ENCODE results near the gene HLA-DPA1. TPM values are rescaled to one million over a fixed set of nuclear protein-coding genes. Genes with fewer than 3 reads are reported as not detected.

Gene HLA-DPA1
- total RNA-seq, 1 donor from 2014 or later, result 82.3 TPM

- Histone ChIP-seq H3K4me1 (no peaks in the 10 kb centered on the region), H3K27me3 (no peaks in the 10 kb centered on the region), H3K4me3 (no peak overlapping the region), H3K36me3 (no peaks in the 10 kb centered on the region), H3K9me3 (no peaks in the 10 kb centered on the region), H3K27ac (no peak overlapping the region)
- intact Hi-C loops (cut with DNase I), result no loop called here
- TF ChIP-seq, protein P1, sequence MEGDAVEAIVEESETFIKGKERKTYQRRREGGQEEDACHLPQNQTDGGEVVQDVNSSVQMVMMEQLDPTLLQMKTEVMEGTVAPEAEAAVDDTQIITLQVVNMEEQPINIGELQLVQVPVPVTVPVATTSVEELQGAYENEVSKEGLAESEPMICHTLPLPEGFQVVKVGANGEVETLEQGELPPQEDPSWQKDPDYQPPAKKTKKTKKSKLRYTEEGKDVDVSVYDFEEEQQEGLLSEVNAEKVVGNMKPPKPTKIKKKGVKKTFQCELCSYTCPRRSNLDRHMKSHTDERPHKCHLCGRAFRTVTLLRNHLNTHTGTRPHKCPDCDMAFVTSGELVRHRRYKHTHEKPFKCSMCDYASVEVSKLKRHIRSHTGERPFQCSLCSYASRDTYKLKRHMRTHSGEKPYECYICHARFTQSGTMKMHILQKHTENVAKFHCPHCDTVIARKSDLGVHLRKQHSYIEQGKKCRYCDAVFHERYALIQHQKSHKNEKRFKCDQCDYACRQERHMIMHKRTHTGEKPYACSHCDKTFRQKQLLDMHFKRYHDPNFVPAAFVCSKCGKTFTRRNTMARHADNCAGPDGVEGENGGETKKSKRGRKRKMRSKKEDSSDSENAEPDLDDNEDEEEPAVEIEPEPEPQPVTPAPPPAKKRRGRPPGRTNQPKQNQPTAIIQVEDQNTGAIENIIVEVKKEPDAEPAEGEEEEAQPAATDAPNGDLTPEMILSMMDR (IDR thresholded peaks at IDR 0.05), result no peak
- TF ChIP-seq POLR2A (IDR thresholded peaks at IDR 0.05), result no peak
- no peak for TF ChIP-seq POLR2AphosphoS5 (IDR thresholded peaks at IDR 0.05; ENCODE audit: insufficient read depth in 1 of 2, low read depth in 1 of 2)
- no peak for DNase-seq (ENCODE audit: extremely low spot score in 2 of 2)
These were observed 23.2 kb downstream of the HLA-DPA1 start for GRCh38 chr6:33050014-33050810.

- H3K27ac ChIP-seq, result no peak overlapping the region
- TF ChIP-seq POLR2AphosphoS5 (IDR thresholded peaks at IDR 0.05; ENCODE audit: insufficient read depth in 1 of 2, low read depth in 1 of 2), result no peak
- no peak for TF ChIP-seq POLR2A (IDR thresholded peaks at IDR 0.05)
- TF ChIP-seq, protein P1 (IDR thresholded peaks at IDR 0.05), result no peak
- intact Hi-C loops (cut with DNase I), result no loop called here
- H3K36me3 ChIP-seq, result no peaks in the 10 kb centered on the region
- no peaks in the 10 kb centered on the region for H3K9me3 ChIP-seq
- H3K4me1 ChIP-seq, result no peaks in the 10 kb centered on the region
- H3K27me3 ChIP-seq, result no peaks in the 10 kb centered on the region
- DNase-seq (ENCODE audit: extremely low spot score in 2 of 2), result no peak
- H3K4me3 ChIP-seq, result no peak overlapping the region
These were observed 24.0 kb downstream of the HLA-DPA1 start for GRCh38 chr6:33049323-33050013.

GRCh38 chr6:33040157-33040556 is 33.3 kb downstream of the HLA-DPA1 start:
- no peaks in the 10 kb centered on the region for H3K36me3 ChIP-seq
- no peak for DNase-seq (ENCODE audit: extremely low spot score in 2 of 2)
- H3K27ac ChIP-seq, result no peak overlapping the region
- TF ChIP-seq POLR2A (IDR thresholded peaks at IDR 0.05) (no peak), POLR2AphosphoS5 (IDR thresholded peaks at IDR 0.05; ENCODE audit: insufficient read depth in 1 of 2, low read depth in 1 of 2) (no peak)
- TF ChIP-seq, protein P1 (IDR thresholded peaks at IDR 0.05), result no peak
- no peak overlapping the region for H3K4me3 ChIP-seq
- H3K27me3 ChIP-seq, result no peaks in the 10 kb centered on the region
- no peaks in the 10 kb centered on the region for H3K9me3 ChIP-seq
- no peaks in the 10 kb centered on the region for H3K4me1 ChIP-seq
- intact Hi-C loops (cut with DNase I), result no loop called here

GRCh38 chr6:33036535-33036934 is 36.9 kb downstream of the HLA-DPA1 start:
- TF ChIP-seq, protein P1 (IDR thresholded peaks at IDR 0.05), result no peak
- TF ChIP-seq POLR2AphosphoS5 (IDR thresholded peaks at IDR 0.05; ENCODE audit: insufficient read depth in 1 of 2, low read depth in 1 of 2) (no peak), POLR2A (IDR thresholded peaks at IDR 0.05) (no peak)
- no peaks in the 10 kb centered on the region for H3K36me3 ChIP-seq
- no peak overlapping the region for H3K27ac ChIP-seq
- H3K4me1 ChIP-seq, result no peaks in the 10 kb centered on the region
- intact Hi-C loops (cut with DNase I), result no loop called here
- no peak for DNase-seq (ENCODE audit: extremely low spot score in 2 of 2)
- no peaks in the 10 kb centered on the region for H3K9me3 ChIP-seq
- no peaks in the 10 kb centered on the region for H3K27me3 ChIP-seq
- no peak overlapping the region for H3K4me3 ChIP-seq

DNA sequence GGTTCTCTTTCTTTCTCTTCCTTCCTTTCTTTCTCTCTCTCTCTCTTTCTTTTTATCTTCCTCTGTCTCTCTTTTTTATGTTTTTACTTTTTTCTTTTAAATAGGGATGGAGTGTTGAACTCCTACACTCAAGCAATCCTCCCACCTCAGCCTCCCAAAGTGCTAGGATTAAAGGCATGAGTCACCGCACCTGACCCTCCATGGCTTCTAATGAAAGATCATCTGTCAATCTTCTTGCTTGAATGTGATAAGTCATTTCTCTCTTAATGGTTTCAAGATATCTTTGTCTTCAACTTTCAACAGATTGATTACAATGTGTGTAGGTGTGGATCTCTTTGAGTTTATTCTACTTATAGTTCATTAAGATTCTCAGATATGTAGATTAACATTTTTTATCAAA is 38.9 kb downstream of the HLA-DPA1 start:
- H3K36me3 ChIP-seq, result no peaks in the 10 kb centered on the region
- TF ChIP-seq POLR2A (IDR thresholded peaks at IDR 0.05), result no peak
- TF ChIP-seq, protein P1 (IDR thresholded peaks at IDR 0.05), result no peak
- no peak for TF ChIP-seq POLR2AphosphoS5 (IDR thresholded peaks at IDR 0.05; ENCODE audit: insufficient read depth in 1 of 2, low read depth in 1 of 2)
- H3K4me3 ChIP-seq, result no peak overlapping the region

More for the DNA sequence above, 38.9 kb downstream of the HLA-DPA1 start:
- DNase-seq (ENCODE audit: extremely low spot score in 2 of 2), result no peak
- H3K4me1 ChIP-seq, result no peaks in the 10 kb centered on the region
- no peak overlapping the region for H3K27ac ChIP-seq
- no peaks in the 10 kb centered on the region for H3K27me3 ChIP-seq
- intact Hi-C loops (cut with DNase I), result no loop called here
- H3K9me3 ChIP-seq, result no peaks in the 10 kb centered on the region
